Stomach (tissue), 9 donors: ENCODE measurements around the gene MMRN1. TPM values are rescaled to one million over a fixed set of nuclear protein-coding genes. Genes with fewer than 3 reads are reported as not detected.
A peak's percentile ranks its signal among the peaks of the same experiment; 100 is the strongest.

Experiments
- DNase-seq, 2 donors: peaks; one replicate each; pipeline versions ENCODE4 v3.0.0 to v3.0.0-alpha.2; 2013 to 2019
- H3K27ac ChIP-seq, 5 donors: fragments of 200-600 bp in 4 of 5; sonication (generic) in 4 of 5; one replicate each; pipeline ENCODE4 v1.5.1; 2013 to 2019; ENCODE audit warnings: mild to moderate bottlenecking in 1 of 5, moderate library complexity in 1 of 5
- H3K27me3 ChIP-seq, 3 donors: fragments of 200-600 bp; sonication (generic); one replicate each; pipeline ENCODE4 v1.5.1; 2017 to 2019; ENCODE audit warnings: mixed run types in 1 of 3
- H3K36me3 ChIP-seq, 4 donors: fragments of 200-600 bp; sonication (generic); 1 replicate in 3 of 4; 2 replicates in 1 of 4; pipeline ENCODE4 v1.5.1; 2016 to 2019
- H3K4me1 ChIP-seq, 4 donors: fragments of 200-600 bp; sonication (generic); one replicate each; pipeline ENCODE4 v1.5.1; 2016 to 2019
- H3K4me3 ChIP-seq, 4 donors: fragments of 200-600 bp; sonication (generic) in 3 of 4; one replicate each; pipeline ENCODE4 v1.5.1; 2016 to 2019; ENCODE audit warnings: mild to moderate bottlenecking in 1 of 4
- H3K9me3 ChIP-seq, 4 donors: fragments of 200-600 bp; sonication (generic); one replicate each; pipeline ENCODE4 v1.5.1; 2016 to 2019
- EP300 ChIP-seq: sonication (generic); formaldehyde crosslinking; IDR thresholded peaks from one replicate; pipeline ENCODE4 v1.6.1; 2017; ENCODE audit warnings: antibody characterized with exemption
- POLR2A ChIP-seq, 4 donors: fragments of 450-650 bp; IDR thresholded peaks; one replicate each; pipeline ENCODE4 v1.6.1; 2016; ENCODE audit warnings: antibody characterized with exemption in 4 of 4, control low read depth in 2 of 4, mild to moderate bottlenecking in 1 of 4, moderate library complexity in 1 of 4
- POLR2AphosphoS5 ChIP-seq, 3 donors: sonication (generic); formaldehyde crosslinking; IDR thresholded peaks; one replicate each; pipeline ENCODE4 v1.6.1; 2016; ENCODE audit warnings: antibody characterized with exemption in 3 of 3
- WGBS, 5 donors: extraction: QIAGEN DNeasy Blood & Tissue Kit in 3 of 5; methylation state at CpG; one replicate each; pipeline versions ENCODE4 v1.1.5 to v1.1.7; 2013 to 2018; 5-methylcytosine and 5-hydroxymethylcytosine counted together
- intact Hi-C: fragments of 100-400 bp; cut with DNase I; formaldehyde crosslinking; loops from one replicate; pipeline ENCODE4 v1.15.1; 2023; ENCODE audit warnings: low total_unique reads
- polyA plus RNA-seq, 3 donors: library from polyadenylated mRNA; stranded (reverse); fragments of 200-250 nt; gene quantifications; one replicate each; pipeline ENCODE4 v1.2.3, GENCODE V29; 2013
- total RNA-seq, 5 donors: library from RNA; depleted of rRNA; stranded (reverse); fragments of >200 nt; gene quantifications; one replicate each; pipeline versions ENCODE4 v1.1.0 to v1.2.3, GENCODE V29; 2014 to 2016
- TF ChIP-seq, protein P1 (sequence below), 7 experiments: fragments of 450-650 bp in 4 of 7; fragments of 200-600 bp in 3 of 7; sonication (generic) in 3 of 7; IDR thresholded peaks; one replicate each; pipeline ENCODE4 v1.5.1; 2016 to 2019; ENCODE audit warnings: antibody characterized with exemption in 7 of 7, control low read depth in 2 of 7, mild to moderate bottlenecking in 1 of 7
- donor health status: healthy with polysubstance abuse.
- donor health status: Bipolar disorder and iron deficiency.
- donor health status: healthy.

Gene MMRN1
- total and polyA plus RNA-seq, 8 donors = 0.58 to 73.8 (median 4.8) TPM

DNA sequence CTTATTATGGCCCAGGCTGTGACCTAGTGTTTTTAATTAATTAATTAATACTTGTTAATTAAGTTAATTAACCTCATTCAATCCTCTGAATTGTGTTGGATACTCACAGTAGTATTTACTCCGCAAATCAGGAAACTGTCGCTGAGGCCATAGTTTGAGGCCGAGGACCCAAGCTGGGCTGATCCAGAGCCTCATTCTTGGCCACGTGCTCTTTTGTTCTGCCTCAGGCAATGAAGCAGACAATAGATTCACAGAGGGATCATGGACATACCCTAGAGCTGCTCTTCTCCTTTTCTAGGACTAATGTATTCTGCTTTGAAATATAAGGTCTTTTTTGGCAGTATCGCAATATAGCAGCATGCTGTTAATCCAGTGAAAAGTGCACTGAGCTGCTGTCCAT, 33.7 kb upstream of the MMRN1 start:
- WGBS, 5 donors = 85 to 94% (median 92%) methylated on average over 5 of the region's 5 CpGs
- Histone ChIP-seq H3K36me3 (no peaks in the 10 kb centered on the region), H3K27ac (no peak overlapping the region), H3K27me3 (no peaks in the 10 kb centered on the region), H3K4me3 (no peak overlapping the region), H3K9me3 (peaks cover 0 to 7% (median 0%) of the 10 kb centered on the region in 4 donors), H3K4me1 (no peaks in the 10 kb centered on the region)
- TF ChIP-seq POLR2AphosphoS5 (IDR thresholded peaks at IDR 0.05) (no peak), POLR2A (IDR thresholded peaks at IDR 0.05) (no peak), EP300 (no peak)
- TF ChIP-seq, protein P1, sequence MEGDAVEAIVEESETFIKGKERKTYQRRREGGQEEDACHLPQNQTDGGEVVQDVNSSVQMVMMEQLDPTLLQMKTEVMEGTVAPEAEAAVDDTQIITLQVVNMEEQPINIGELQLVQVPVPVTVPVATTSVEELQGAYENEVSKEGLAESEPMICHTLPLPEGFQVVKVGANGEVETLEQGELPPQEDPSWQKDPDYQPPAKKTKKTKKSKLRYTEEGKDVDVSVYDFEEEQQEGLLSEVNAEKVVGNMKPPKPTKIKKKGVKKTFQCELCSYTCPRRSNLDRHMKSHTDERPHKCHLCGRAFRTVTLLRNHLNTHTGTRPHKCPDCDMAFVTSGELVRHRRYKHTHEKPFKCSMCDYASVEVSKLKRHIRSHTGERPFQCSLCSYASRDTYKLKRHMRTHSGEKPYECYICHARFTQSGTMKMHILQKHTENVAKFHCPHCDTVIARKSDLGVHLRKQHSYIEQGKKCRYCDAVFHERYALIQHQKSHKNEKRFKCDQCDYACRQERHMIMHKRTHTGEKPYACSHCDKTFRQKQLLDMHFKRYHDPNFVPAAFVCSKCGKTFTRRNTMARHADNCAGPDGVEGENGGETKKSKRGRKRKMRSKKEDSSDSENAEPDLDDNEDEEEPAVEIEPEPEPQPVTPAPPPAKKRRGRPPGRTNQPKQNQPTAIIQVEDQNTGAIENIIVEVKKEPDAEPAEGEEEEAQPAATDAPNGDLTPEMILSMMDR (IDR thresholded peaks at IDR 0.05) = no peak
- intact Hi-C loops = no loop called here
- no peak for DNase-seq

DNA sequence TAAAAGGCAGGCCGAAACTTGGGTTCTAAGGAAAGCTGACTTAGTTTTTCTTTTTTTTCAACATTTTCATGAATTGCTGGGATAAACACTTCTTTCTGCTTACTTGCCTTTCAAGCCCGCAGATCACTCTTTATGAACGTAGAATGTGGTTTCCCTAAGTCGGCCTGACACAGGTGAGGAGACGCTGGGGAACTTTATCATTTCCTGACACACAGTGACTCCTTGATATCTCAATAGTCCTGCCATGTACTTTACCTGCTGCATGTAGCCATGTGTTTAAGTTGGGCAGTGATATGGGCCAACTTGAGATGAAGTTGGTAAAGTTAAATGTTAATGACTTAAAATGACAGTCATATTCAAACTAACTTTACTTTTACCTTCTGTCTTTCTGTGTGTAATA, 31.1 kb upstream of the MMRN1 start:
- no peak for DNase-seq
- 63 to 72% (median 70%) methylated on average over 5 of the region's 5 CpGs for WGBS, 5 donors
- H3K27me3 ChIP-seq = no peaks in the 10 kb centered on the region
- TF ChIP-seq, protein P1 (IDR thresholded peaks at IDR 0.05) = no peak
- TF ChIP-seq EP300 = no peak
- no peak for TF ChIP-seq POLR2A (IDR thresholded peaks at IDR 0.05)
- TF ChIP-seq POLR2AphosphoS5 (IDR thresholded peaks at IDR 0.05) = no peak
- intact Hi-C loops = no loop called here
- H3K4me1 ChIP-seq = no peaks in the 10 kb centered on the region
- H3K36me3 ChIP-seq = no peaks in the 10 kb centered on the region
- no peak overlapping the region for H3K27ac ChIP-seq
- H3K9me3 ChIP-seq = no peaks in the 10 kb centered on the region
- H3K4me3 ChIP-seq = no peak overlapping the region

DNA sequence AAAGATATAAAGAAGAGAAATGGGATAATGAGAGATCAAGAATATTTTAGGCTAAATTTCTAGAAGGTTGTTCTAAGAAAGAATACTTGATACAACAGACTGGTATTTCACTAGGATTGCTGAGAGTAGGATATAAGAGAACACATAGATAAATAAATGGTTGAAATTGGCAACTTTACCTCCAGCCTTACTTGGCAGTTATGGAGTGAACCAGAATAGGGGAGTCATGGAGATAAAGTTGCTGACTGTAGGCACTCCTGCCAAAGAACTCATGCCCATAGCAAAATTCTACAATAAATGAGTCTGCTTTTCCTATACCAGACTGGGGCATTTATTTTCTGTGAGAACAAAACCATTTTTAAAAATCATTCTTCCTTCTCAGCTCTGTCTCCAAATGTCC, 26.4 kb upstream of the MMRN1 start:
- H3K27ac ChIP-seq = no peak overlapping the region
- H3K4me1 ChIP-seq = no peaks in the 10 kb centered on the region
- no peaks in the 10 kb centered on the region for H3K27me3 ChIP-seq
- TF ChIP-seq POLR2AphosphoS5 (IDR thresholded peaks at IDR 0.05) (no peak), POLR2A (IDR thresholded peaks at IDR 0.05) (no peak), EP300 (no peak)
- TF ChIP-seq, protein P1 (IDR thresholded peaks at IDR 0.05) = no peak
- no peak overlapping the region for H3K4me3 ChIP-seq
- no peaks in the 10 kb centered on the region for H3K36me3 ChIP-seq
- intact Hi-C loops = no loop called here
- H3K9me3 ChIP-seq = no peaks in the 10 kb centered on the region
- DNase-seq = no peak

GRCh38 chr4:89868999-89869589, 25.6 kb upstream of the MMRN1 start:
- WGBS, 5 donors = 54 to 64% (median 55%) methylated on average over 2 of the region's 2 CpGs
- Histone ChIP-seq H3K4me3 (no peak overlapping the region), H3K27ac (no peak overlapping the region), H3K36me3 (no peaks in the 10 kb centered on the region), H3K27me3 (no peaks in the 10 kb centered on the region), H3K9me3 (no peaks in the 10 kb centered on the region), H3K4me1 (no peaks in the 10 kb centered on the region)
- DNase-seq = no peak
- TF ChIP-seq EP300 (no peak), POLR2AphosphoS5 (IDR thresholded peaks at IDR 0.05) (no peak), POLR2A (IDR thresholded peaks at IDR 0.05) (no peak)
- TF ChIP-seq, protein P1 (IDR thresholded peaks at IDR 0.05) = peak in 3 of 7 experiments; percentile 8 to 37 (median 34)
- intact Hi-C loops = no loop called here
